HG03460 (cell line): Measurements from ENCODE around the gene PRKACG.
"Not testable (repeated sequence)": the region's sequence is repeated elsewhere in the genome, so short reads cannot be mapped to it uniquely, and the experiment has no call there.

Source experiments
- ATAC-seq: cut with Tn5 transposase; IDR thresholded peaks from one replicate; pipeline ENCODE4 v1.9.1; 2021; ENCODE audit not compliant: unreplicated experiment

Gene PRKACG

DNA sequence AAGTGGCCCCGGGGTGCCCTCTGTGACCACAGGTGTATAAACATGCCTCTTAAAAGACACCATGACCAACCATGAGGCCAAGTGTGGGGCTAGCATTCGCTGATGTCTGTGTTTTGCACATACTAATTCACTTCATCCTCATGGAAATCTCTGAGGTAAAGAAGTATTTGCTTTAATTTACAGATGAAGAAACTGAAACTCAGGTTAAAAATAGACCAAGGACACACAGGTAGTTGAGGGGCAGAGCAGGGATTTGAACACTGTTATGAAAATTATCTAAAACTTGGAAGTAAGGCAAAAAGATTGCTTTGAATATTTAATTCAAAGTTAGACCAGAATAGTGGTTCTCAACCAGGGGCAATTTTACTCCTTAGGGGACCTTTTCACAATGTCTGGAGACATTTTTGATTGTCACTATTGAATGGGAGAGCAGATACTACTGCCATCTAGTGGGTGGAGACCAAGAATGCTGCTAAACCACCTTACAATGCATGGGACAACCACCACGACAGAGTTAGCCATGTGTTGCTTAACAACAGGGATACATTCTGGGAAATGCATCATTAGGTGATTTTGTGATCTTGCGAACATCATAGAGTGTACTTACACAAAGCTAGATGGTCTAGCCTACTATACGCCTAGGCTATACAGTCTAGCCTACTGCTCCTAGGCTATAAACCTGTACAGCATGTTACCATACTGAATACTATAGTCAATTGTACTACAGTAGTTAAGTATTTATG is 13.6 kb upstream of the PRKACG start:
- peak; percentile 62 for ATAC-seq

- ATAC-seq = no peak
These were observed 9.7 kb upstream of the PRKACG start for GRCh38 chr9:69023650-69024049.

DNA sequence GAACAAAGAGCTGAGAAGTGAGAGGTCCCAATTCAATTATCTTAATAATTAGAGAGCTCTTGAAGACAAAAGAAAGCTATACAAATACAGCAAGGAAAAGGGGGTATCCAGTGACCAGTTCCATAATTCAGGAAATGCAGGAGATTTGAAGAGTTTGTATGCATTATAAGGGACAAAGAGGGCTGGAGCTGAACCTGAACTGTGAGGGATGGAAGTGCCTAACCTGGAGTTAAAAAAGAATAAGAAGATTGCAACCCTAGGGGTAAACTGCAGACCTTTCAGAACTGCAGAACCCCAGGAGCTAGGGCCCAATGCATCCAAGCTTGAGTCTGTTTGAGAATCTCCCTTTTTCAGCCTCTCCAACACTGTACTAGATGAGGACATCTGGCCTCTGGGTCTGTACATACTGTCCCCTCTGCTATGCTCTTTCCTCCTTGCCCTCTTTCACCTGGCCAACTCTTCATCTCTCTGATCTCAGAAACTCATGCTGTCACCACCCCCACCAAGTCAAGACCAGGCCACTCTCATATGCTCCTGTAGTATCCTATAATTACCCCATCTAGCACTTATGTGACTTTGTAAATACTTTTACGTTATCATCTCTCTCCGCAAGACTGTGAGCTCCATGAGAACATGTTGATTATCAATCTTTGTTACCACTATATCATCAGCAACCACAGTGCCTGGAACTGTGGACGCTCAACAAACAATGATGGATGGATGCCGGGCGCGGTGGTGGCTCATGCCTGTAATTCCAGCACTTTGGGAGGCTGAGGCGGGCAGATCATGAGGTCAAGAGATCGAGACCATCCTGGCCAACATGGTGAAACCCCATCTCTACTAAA is 6.6 kb upstream of the PRKACG start:
- no peak for ATAC-seq

GRCh38 chr9:69019808-69020207 is 5.9 kb upstream of the PRKACG start:
- ATAC-seq = no peak

DNA sequence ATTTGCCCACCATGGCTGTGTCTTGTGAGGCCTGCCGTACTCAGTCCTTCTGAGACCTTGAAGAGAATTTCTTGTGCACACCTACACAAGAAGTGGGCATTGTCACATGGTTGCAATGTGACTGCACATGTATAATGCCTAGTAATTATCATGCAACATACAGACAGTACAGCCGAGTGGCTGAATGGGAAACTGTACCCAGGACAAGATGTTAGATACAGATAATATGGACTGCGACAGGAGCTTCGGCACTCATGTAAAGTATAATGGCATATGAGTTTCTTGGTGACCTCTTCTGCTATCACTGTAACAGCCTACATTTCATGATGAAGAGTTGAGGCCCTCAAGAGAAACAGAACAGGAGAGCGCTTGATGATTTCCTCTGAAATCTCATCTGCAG is 4.8 kb upstream of the PRKACG start:
- ATAC-seq = no peak

DNA sequence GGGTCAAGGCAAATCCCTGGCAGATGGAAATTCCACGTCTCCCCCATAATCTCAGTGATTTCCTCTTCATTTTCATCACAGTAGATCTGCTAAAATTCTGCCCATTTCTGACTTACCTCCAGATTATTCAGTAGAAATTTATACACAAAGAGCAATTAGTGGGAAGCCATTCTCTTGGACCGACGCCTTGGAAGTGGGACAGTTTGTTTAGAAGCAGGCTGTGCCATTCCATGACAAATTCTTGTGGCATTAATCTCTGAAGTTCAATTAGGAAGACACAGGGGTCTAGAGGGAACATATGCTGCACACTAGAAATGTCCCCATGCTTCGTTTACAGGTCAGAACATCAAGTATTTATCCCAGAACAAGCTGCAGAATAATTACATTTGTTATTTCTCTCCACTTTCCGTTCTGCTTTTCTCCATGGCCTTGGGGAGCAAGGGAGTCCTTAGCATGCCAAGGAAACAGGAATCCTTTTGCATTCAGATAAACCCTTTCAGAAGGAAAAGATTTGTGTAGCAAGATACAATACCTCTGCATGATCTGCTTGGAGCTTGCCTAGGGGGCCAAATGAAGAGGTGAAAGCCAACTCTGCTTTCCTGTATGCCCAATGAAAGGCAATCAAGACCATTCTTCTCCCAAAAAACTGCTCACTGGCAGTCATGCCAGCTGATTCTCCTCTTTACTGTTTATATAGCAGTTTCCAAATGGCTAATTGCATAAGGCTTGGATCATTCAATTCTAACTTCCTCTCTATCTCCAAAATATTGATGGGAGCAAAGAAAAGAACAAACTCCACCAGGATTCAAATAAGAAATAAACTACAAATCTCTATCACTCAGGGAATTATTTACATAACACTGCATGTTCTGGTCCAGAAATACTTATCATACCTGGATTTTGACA is 2.5 kb upstream of the PRKACG start:
- ATAC-seq = no peak

DNA sequence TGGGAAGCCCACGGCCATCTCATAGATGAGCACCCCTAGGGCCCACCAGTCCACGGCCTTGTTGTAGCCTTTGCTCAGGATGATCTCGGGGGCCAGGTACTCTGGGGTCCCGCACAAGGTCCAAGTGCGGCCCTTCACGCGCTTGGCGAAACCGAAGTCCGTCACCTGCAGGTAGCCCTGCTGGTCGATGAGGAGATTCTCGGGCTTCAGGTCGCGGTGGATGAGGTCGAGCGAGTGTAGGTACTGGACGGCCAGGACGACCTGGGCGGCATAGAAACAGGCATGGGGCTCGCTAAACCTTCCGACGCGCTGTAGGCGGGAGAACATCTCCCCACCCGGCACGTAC is 558 bp downstream of the PRKACG start:
- ATAC-seq = no peak

DNA sequence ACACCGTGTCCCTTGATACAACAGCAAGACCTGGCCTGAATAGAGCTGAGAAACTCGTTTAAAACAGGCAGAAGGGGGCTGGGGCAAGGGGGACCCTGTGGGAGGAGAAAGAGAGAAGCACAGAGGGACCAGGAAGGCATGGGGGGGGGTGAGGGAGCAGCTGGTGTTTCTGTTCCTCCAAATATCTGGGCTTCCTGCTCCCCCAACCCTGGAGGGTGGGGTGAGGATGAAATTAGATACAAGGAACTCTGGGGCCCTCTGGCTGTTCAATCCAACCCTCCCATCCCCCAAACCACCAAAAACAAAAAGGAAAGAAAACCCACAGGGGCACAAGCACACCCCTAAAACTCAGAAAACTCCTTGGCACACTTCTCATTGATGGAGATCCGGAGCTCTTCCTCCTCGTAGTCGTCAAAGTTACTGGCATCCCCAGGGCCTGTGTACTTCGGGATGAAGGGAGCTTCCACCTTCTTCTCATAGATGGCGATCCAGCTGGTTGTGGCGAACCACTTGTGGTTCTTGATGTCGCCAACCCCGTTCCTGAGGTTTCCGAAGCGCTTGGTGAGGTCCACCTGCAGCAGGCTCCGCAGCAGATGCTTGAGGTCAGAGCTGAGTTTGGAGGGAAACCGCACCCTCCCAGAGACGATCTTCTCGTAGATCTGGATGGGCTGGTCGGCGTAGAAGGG is 1.1 kb downstream of the PRKACG start:
- no peak for ATAC-seq

GRCh38 chr9:69009708-69010107 is 4.2 kb downstream of the PRKACG start:
- ATAC-seq = no peak

GRCh38 chr9:69004836-69005235 is 9.1 kb downstream of the PRKACG start:
- no peak for ATAC-seq

DNA sequence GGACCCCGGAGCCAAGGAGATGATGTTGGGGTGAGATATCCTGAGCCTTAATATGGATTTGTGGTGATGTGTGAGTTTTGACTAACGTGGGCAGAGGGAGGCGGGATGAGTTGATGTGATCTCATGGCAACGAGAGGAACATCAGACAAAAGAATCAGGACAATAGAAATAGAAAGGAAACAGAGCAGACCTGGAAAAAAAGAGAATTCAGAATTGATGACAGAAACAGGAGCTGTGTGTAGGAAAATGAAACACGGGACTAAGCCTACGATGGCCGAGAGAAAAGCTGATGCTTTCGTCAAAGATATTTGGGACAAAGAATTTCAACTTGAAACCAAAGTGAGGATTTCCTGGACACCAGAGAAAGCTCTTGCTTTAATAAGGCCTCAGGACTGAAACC is 10.9 kb downstream of the PRKACG start:
- no peak for ATAC-seq

DNA sequence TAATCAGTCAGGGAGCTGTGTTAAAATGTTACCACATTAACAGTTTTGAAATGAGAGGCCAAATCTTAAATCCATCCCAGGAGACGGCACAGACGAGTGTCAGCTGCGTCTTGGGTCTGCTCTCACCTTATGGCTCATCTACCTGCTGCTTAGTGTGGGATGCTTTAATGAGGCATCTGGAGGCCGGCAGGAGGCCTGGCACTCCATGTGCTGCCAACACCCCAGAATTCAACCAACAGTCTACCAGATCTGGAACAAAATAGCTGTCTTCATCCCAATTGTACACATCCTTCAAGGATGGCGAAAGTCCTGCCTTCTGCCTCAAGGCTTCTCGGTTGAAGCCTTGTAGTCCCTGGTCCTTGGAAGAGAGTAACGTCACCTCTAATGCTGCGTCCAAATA is 12.0 kb downstream of the PRKACG start:
- no peak for ATAC-seq

DNA sequence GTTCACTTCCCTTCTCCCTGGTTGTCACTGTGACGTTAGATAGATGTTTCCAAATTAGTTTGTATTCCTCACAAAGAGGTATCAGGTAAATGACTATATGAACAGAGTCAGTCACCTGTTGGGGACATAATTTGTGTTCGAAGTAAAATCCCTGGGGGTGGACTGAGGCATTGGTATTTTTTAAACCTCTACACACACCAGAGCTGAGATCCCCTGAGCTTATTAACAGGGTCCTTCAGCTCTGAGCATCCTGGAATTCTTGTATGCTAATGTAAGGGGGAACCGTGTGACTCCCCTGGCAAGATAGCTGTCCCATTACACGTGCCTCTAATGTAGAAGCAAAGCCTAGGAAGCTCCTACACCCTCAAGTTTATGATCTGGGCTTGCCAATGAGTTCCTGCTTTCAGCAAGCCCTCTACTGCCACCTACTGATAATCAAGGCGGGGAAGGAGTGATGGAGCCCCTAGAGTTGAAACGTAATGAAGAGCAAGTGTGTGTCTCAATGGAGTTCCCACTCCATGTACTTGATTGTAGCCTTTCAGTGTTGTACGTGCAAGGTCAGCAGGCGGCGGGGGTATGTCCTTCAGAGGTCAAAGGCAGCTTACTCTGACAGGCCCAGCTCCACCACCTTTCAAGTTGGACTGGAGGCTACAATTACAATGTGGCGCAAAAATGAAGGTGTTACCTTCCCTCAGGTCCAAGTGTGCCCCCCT is 14.4 kb downstream of the PRKACG start:
- ATAC-seq = peak; percentile 70

DNA sequence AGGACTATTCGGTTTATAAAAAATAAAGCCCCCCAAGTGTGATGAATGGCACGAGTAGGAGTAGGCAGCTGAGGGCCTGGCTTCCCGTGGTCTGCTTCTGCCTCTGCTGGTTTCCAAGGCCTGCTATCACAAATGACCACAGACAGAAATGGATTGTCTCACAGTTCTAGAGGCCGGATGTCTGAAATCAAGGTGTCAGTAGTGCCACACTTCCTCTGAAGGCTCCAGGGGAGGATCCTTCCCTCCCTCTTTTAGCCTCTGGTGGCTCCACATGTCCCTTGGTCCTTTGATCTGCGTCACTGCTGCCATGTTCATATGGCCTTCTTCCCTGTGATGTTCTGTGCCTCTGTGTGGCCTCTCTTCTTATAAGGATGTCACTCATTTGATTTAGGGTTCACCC is 15.1 kb downstream of the PRKACG start:
- ATAC-seq = peak; percentile 54

DNA sequence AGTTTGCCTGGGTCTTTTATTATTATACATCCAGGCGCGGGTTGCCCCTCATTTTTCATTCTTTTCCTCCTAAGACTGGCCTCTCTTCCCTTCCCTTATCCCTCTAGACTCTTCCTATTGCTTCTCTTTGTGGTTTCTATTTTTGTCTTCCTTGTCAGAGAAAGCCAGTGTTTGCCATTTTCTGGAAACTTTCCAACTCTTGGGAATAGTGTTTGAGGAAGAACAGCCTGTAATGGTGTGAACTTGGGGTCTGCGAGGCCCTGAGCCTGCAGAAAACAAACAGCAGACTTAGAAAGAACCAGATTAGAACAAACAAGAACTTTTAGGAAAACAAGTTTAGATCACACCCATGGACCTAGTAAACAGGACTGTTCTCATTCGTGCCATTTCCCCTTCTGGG is 15.5 kb downstream of the PRKACG start:
- no peak for ATAC-seq

- no peak for ATAC-seq
These were observed 16.2 kb downstream of the PRKACG start for GRCh38 chr9:68997666-68998065.

- no peak for ATAC-seq
These were observed 17.5 kb downstream of the PRKACG start for GRCh38 chr9:68996462-68996861.

- no peak for ATAC-seq
These were observed 18.1 kb downstream of the PRKACG start for GRCh38 chr9:68995776-68996175.

DNA sequence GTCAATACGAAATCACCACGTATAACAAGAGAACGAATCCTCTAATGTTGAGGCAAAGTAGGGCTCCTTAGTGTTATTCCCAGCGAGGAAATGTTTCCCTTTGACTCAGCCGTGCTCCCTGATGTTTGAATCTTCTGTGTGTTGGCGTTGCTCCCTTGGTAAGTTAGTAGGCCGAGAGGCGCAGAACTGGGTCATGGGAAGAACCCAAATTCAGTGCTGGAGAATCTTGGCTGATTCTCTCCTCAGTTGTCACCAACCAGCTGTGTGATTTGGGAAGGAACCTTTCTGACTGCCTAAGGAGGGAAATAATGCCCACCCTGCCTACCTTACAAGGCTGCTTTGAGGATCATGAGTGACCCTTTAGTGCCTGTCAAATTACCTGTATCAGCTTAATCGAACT is 22.5 kb downstream of the PRKACG start:
- no peak for ATAC-seq

DNA sequence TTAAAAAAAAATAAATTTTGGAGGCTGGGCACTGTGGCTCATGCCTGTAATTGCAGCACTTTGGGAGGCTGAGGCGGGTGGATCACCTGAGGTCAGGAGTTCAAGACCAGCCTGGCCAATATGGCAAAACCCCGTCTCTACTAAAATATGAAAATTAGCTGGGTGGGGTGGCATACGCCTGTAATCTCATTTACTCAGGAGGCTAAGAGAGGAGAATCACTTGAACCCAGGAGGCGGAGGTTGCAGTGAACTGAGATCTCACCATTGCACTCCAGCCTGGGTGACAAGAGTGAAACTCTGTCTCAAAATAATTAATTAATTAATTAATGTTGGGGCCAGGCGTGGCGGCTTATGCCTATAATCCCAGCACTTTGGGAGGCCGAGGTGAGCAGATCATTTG is 27.0 kb downstream of the PRKACG start:
- not testable (repeated sequence) for ATAC-seq
